Activated CD8-positive, alpha-beta memory T cell treated with anti-CD3 and anti-CD28 coated beads, Interleukin-2, amount 50 U/mL, for 24 hours (primary cell): ENCODE data around the gene MYO5C.
"Not testable (repeated sequence)": the region's sequence is repeated elsewhere in the genome, so short reads cannot be mapped to it uniquely, and the experiment has no call there.

Source experiments
- DNase-seq: peaks from one replicate; pipeline ENCODE4 v3.0.0-alpha.2; 2020; ENCODE audit errors: extremely low read depth

The MYO5C gene

GRCh38 chr15:52246686-52247431 lies 48.7 kb downstream of the MYO5C start:
- DNase-seq, result no peak

- DNase-seq, result no peak
These were observed 51.7 kb downstream of the MYO5C start for GRCh38 chr15:52243697-52244555.

- no peak for DNase-seq
These were observed 52.3 kb downstream of the MYO5C start for GRCh38 chr15:52243286-52243685.

GRCh38 chr15:52241489-52241888 lies 54.1 kb downstream of the MYO5C start:
- DNase-seq, result no peak

- DNase-seq, result no peak
These were observed 55.4 kb downstream of the MYO5C start for GRCh38 chr15:52240166-52240565.

- not testable (repeated sequence) for DNase-seq
These were observed 56.5 kb downstream of the MYO5C start for GRCh38 chr15:52238989-52239525.

GRCh38 chr15:52238149-52238548 lies 57.5 kb downstream of the MYO5C start:
- no peak for DNase-seq

GRCh38 chr15:52236013-52236412 lies 59.6 kb downstream of the MYO5C start:
- DNase-seq, result no peak

- DNase-seq, result no peak
These were observed 60.7 kb downstream of the MYO5C start for GRCh38 chr15:52234596-52235541.

- DNase-seq, result no peak
These were observed 62.2 kb downstream of the MYO5C start for GRCh38 chr15:52233405-52233804.

GRCh38 chr15:52232327-52232726 lies 63.3 kb downstream of the MYO5C start:
- DNase-seq, result no peak

GRCh38 chr15:52230073-52230472 lies 65.5 kb downstream of the MYO5C start:
- no peak for DNase-seq

- DNase-seq, result no peak
These were observed 66.7 kb downstream of the MYO5C start for GRCh38 chr15:52228921-52229320.

- peak; percentile 46 for DNase-seq
These were observed 68.1 kb downstream of the MYO5C start for GRCh38 chr15:52227456-52227855.

- DNase-seq, result no peak
These were observed 70.4 kb downstream of the MYO5C start for GRCh38 chr15:52225230-52225629.

- DNase-seq, result no peak
These were observed 71.4 kb downstream of the MYO5C start for GRCh38 chr15:52224211-52224610.

GRCh38 chr15:52221730-52222129 lies 73.9 kb downstream of the MYO5C start:
- DNase-seq, result no peak

- no peak for DNase-seq
These were observed 74.5 kb downstream of the MYO5C start for GRCh38 chr15:52220937-52221660.

- no peak for DNase-seq
These were observed 75.4 kb downstream of the MYO5C start for GRCh38 chr15:52220251-52220650.

GRCh38 chr15:52218816-52219215 lies 76.8 kb downstream of the MYO5C start:
- no peak for DNase-seq

GRCh38 chr15:52218371-52218770 lies 77.2 kb downstream of the MYO5C start:
- no peak for DNase-seq
